HCT116 (cell line): ENCODE results near the gene CCDC177. TPM values are rescaled to one million over a fixed set of nuclear protein-coding genes. Genes with fewer than 3 reads are reported as not detected.

Experiments
- ATAC-seq: fragments of 200-7000 bp; cut with Tn5 transposase; 2 replicates; pipeline ENCODE4 v1.9.1; 2020; ENCODE audit warnings: mild to moderate bottlenecking, moderate library complexity
- BruUV-seq: library from RNA; stranded (reverse); fragments of 400-500 nt; replicated peaks from 2 replicates; lab custom pipeline; 2021; lab: Mats Ljungman, UMichigan
- CTCF ChIA-PET: fragments of 300-600 bp; sonication (Branson Sonifier 250); formaldehyde crosslinking; loops from one replicate; lab custom pipeline; 2021; ENCODE audit warnings: antibody characterized with exemption; lab: Charles Lee
- POLR2A ChIA-PET: fragments of 300-600, 350-600 bp; sonication (Branson Sonifier 250); formaldehyde crosslinking; loops from one replicate; lab custom pipeline; 2021; ENCODE audit warnings: antibody characterized with exemption; lab: Charles Lee
- RAD21 ChIA-PET, 2 experiments: fragments of 300-600 bp; sonication (Branson Sonifier 250); formaldehyde crosslinking; loops; one replicate each; lab custom pipeline; 2023; ENCODE audit warnings: low total read pairs in 2 of 2; ENCODE audit not compliant: uncharacterized antibody in 2 of 2, unreplicated experiment in 2 of 2, low non-redundant PET in 1 of 2; lab: Charles Lee
- DNase-seq: peaks from one replicate; pipeline ENCODE4 v3.0.0-alpha.2; 2010; ENCODE audit warnings: low read depth, low spot score
- H2AFZ ChIP-seq: fragments of 200-600 bp; shearing (Covaris generic), sonication (generic); 2 replicates; pipeline ENCODE4 v1.6.1; 2017; ENCODE audit warnings: low read depth, mixed run types, mixed read lengths, antibody characterized with exemption, low read length; ENCODE audit not compliant: poor library complexity, severe bottlenecking
- H3K27ac ChIP-seq: 2 replicates; pipeline ENCODE4 v1.5.1; 2012; ENCODE audit warnings: low read depth, low read length
- H3K27me3 ChIP-seq: fragments of 200-600 bp; sonication (generic); 2 replicates; pipeline ENCODE4 v1.6.1; 2016; ENCODE audit warnings: mixed run types, low read length, mixed read lengths; ENCODE audit not compliant: insufficient read depth
- H3K36me3 ChIP-seq, 2 experiments: fragments of 200-500 bp in 1 of 2; fragments of 200-600 bp in 1 of 2; sonication (Bioruptor generic) in 1 of 2; sonication (generic) in 1 of 2; 2 replicates each; pipeline versions ENCODE4 v1.5.1 to v1.6.1; 2014 to 2016; ENCODE audit warnings: low read length in 2 of 2, inconsistent platforms in 1 of 2, mixed read lengths in 1 of 2, mixed run types in 1 of 2; ENCODE audit not compliant: insufficient read depth in 2 of 2, control insufficient read depth in 1 of 2
- H3K4me1 ChIP-seq, 2 experiments: fragments of 200-600 bp in 1 of 2; sonication (generic) in 1 of 2; 2 replicates each; pipeline versions ENCODE4 v1.5.1 to v1.6.1; 2012 to 2017; ENCODE audit warnings: low read length in 2 of 2, inconsistent platforms in 1 of 2, mild to moderate bottlenecking in 1 of 2, mixed read lengths in 1 of 2, mixed run types in 1 of 2, moderate library complexity in 1 of 2; ENCODE audit not compliant: insufficient read depth in 2 of 2, control insufficient read depth in 1 of 2
- H3K4me2 ChIP-seq: fragments of 200-600 bp; sonication (generic); 2 replicates; pipeline ENCODE4 v1.6.1; 2017; ENCODE audit warnings: mixed run types, low read length, mixed read lengths
- H3K4me3 ChIP-seq, 2 experiments: fragments of 200-600 bp in 1 of 2; sonication (generic) in 1 of 2; replicated peaks in 1 of 2; 2 replicates each; pipeline ENCODE4 v1.5.1; 2011 to 2016; ENCODE audit warnings: low read length in 2 of 2, control low read depth in 1 of 2, low read depth in 1 of 2, mild to moderate bottlenecking in 1 of 2, mixed read lengths in 1 of 2, mixed run types in 1 of 2
- H3K79me2 ChIP-seq: fragments of 200-600 bp; sonication (generic); 2 replicates; pipeline ENCODE4 v1.6.1; 2017; ENCODE audit warnings: mild to moderate bottlenecking, mixed run types, low read length, moderate library complexity, mixed read lengths; ENCODE audit not compliant: insufficient read depth
- H3K9ac ChIP-seq: fragments of 200-600 bp; sonication (generic); 2 replicates; pipeline ENCODE4 v1.6.1; 2016; ENCODE audit warnings: low read length, mixed read lengths
- H3K9me2 ChIP-seq: fragments of 200-600 bp; sonication (generic), shearing (Covaris generic); 2 replicates; pipeline ENCODE4 v1.6.1; 2017; ENCODE audit warnings: mixed run types, mild to moderate bottlenecking, moderate library complexity; ENCODE audit not compliant: insufficient read depth
- H3K9me3 ChIP-seq, 2 experiments: fragments of 200-500 bp in 1 of 2; fragments of 200-600 bp in 1 of 2; sonication (Bioruptor generic) in 1 of 2; sonication (generic) in 1 of 2; 2 replicates each; pipeline ENCODE4 v1.6.1; 2014 to 2017; ENCODE audit warnings: low read length in 2 of 2, mixed read lengths in 2 of 2, inconsistent platforms in 1 of 2, low read depth in 1 of 2, mild to moderate bottlenecking in 1 of 2, mixed run types in 1 of 2, moderate library complexity in 1 of 2; ENCODE audit not compliant: control insufficient read depth in 1 of 2, insufficient read depth in 1 of 2
- H4K20me1 ChIP-seq: fragments of 200-600 bp; sonication (generic), shearing (Covaris generic); 2 replicates; pipeline ENCODE4 v1.6.1; 2017; ENCODE audit warnings: mixed run types, mild to moderate bottlenecking, moderate library complexity; ENCODE audit not compliant: insufficient read depth
- CBX3 ChIP-seq: IDR thresholded peaks from 2 replicates; pipeline ENCODE4 v1.6.1; 2012; ENCODE audit warnings: low read depth
- JUND ChIP-seq: IDR thresholded peaks from 2 replicates; pipeline ENCODE4 v1.6.1; 2012
- POLR2AphosphoS5 ChIP-seq: IDR thresholded peaks from 2 replicates; pipeline ENCODE4 v1.6.1; 2011; ENCODE audit warnings: mild to moderate bottlenecking, low read depth, low read length, moderate library complexity
- REST ChIP-seq: IDR thresholded peaks from 2 replicates; pipeline ENCODE4 v1.6.1; 2012; ENCODE audit warnings: low read depth
- SIN3A ChIP-seq: IDR thresholded peaks from 2 replicates; pipeline ENCODE4 v1.6.1; 2012; ENCODE audit warnings: low read depth
- SP1 ChIP-seq: IDR thresholded peaks from 2 replicates; pipeline ENCODE4 v1.6.1; 2012; ENCODE audit warnings: low read depth
- ZFX ChIP-seq: fragments of 450-650 bp; IDR thresholded peaks from 2 replicates; pipeline ENCODE4 v1.6.1; 2017
- ZNF274 ChIP-seq: fragments of 200-500 bp; sonication (Bioruptor generic); IDR thresholded peaks from 2 replicates; pipeline ENCODE4 v1.6.1; 2014; ENCODE audit warnings: mild to moderate bottlenecking, low read depth, low read length, inconsistent platforms
- intact Hi-C: fragments of 100-400 bp; cut with micrococcal nuclease; formaldehyde crosslinking; loops from 2 replicates; pipeline ENCODE4 v1.10.0; 2022
- total RNA-seq: library from RNA; stranded (reverse); gene quantifications from one replicate; pipeline ENCODE4 v1.2.1, GENCODE V29; 2021; ENCODE audit not compliant: unreplicated experiment
- TF ChIP-seq, protein P1 (sequence below): IDR thresholded peaks from 2 replicates; pipeline ENCODE4 v1.6.1; 2012
- TF ChIP-seq, protein P2 (sequence below), 3 experiments: fragments of 200-600 bp in 1 of 3; sonication (generic) in 1 of 3; IDR thresholded peaks in 2 of 3; conservative IDR thresholded peaks in 1 of 3; 2 replicates each; pipeline ENCODE4 v1.5.1; 2012 to 2017; ENCODE audit warnings: low read depth in 2 of 3, low read length in 2 of 3, antibody characterized with exemption in 1 of 3, borderline replicate concordance in 1 of 3, control low read depth in 1 of 3, mild to moderate bottlenecking in 1 of 3, mixed read lengths in 1 of 3, mixed run types in 1 of 3, moderate library complexity in 1 of 3; ENCODE audit not compliant: insufficient read depth in 1 of 3
- TF ChIP-seq, protein P3 (sequence below): IDR thresholded peaks from 2 replicates; pipeline ENCODE4 v1.6.1; 2012

Gene CCDC177
- total RNA-seq, 1 experiment from 2014 or later = not detected

DNA sequence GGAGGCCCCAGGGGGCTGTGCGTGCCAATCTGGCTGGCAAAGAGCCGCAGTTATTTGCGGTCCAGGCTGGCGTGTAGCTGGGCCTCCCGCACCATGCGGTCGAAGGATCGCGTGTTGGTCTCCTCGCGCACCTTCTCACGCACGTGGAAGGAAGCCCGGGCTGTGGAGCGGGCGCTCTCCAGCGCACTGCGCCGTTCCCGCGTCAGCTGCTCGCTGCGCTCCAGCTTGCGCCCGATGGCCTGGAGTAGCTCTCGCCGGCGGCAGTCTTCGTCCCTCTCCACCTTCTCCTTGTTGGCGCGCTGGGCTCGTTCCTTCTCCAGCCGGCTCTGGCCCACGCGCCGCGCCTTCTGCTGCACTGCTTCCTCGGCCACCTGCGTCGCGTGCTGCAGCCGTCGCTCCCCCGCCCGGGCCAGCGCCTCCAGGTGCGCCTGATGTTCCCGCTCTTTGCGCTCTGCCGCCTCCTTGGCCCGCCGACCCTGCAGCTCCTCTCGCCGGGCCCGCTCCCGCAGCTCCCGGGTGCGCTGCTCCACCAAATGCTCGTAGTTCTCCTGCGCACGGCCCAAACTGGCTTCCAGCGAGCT lies 3.1 kb downstream of the CCDC177 start (continued):
- TF ChIP-seq SP1 (no peak), SIN3A (no peak), ZFX (no peak), ZNF274 (no peak), JUND (no peak)
- TF ChIP-seq, protein P1, sequence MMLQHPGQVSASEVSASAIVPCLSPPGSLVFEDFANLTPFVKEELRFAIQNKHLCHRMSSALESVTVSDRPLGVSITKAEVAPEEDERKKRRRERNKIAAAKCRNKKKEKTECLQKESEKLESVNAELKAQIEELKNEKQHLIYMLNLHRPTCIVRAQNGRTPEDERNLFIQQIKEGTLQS = no peak
- TF ChIP-seq, protein P2, sequence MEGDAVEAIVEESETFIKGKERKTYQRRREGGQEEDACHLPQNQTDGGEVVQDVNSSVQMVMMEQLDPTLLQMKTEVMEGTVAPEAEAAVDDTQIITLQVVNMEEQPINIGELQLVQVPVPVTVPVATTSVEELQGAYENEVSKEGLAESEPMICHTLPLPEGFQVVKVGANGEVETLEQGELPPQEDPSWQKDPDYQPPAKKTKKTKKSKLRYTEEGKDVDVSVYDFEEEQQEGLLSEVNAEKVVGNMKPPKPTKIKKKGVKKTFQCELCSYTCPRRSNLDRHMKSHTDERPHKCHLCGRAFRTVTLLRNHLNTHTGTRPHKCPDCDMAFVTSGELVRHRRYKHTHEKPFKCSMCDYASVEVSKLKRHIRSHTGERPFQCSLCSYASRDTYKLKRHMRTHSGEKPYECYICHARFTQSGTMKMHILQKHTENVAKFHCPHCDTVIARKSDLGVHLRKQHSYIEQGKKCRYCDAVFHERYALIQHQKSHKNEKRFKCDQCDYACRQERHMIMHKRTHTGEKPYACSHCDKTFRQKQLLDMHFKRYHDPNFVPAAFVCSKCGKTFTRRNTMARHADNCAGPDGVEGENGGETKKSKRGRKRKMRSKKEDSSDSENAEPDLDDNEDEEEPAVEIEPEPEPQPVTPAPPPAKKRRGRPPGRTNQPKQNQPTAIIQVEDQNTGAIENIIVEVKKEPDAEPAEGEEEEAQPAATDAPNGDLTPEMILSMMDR (IDR thresholded peaks at IDR 0.05 in 2 of 3, conservative IDR thresholded peaks at IDR 0.05 in 1 of 3; ENCODE audit: borderline replicate concordance in 1 of 3, insufficient read depth in 1 of 3, low read depth in 2 of 3, low read length in 2 of 3) = no peak

- Histone ChIP-seq H3K36me3 (no peaks in the 10 kb centered on the region), H3K27ac (no peak overlapping the region), H3K27me3 (peaks cover 29% of the 10 kb centered on the region), H3K4me1 (peaks cover 0 to 4% of the 10 kb centered on the region in 2 experiments; a peak in 1 of 4 replicates), H3K4me2 (no peak overlapping the region), H3K9me3 (no peaks in the 10 kb centered on the region), H3K9me2 (no peaks in the 10 kb centered on the region)
- intact Hi-C loops = no loop called here
- ATAC-seq (no peak), DNase-seq (no peak)
- BruUV-seq = no TSS peak
- POLR2A ChIA-PET = no interaction called here
- TF ChIP-seq ZFX (no peak), CBX3 (no peak), REST (no peak), ZNF274 (no peak), SP1 (no peak), POLR2AphosphoS5 (no peak), SIN3A (no peak)
- TF ChIP-seq, protein P3, sequence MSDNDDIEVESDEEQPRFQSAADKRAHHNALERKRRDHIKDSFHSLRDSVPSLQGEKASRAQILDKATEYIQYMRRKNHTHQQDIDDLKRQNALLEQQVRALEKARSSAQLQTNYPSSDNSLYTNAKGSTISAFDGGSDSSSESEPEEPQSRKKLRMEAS = no peak
- TF ChIP-seq, protein P2 (IDR thresholded peaks at IDR 0.05 in 2 of 3, conservative IDR thresholded peaks at IDR 0.05 in 1 of 3; ENCODE audit: borderline replicate concordance in 1 of 3, insufficient read depth in 1 of 3, low read depth in 2 of 3, low read length in 2 of 3) = no peak
- TF ChIP-seq, all 23 proteins: peak for 0
- Histone ChIP-seq H4K20me1 (no peaks in the 10 kb centered on the region), H2AFZ (no peak overlapping the region), H3K9ac (no peak overlapping the region), H3K4me3 (no peak overlapping the region), H3K79me2 (no peaks in the 10 kb centered on the region)
- ChIA-PET CTCF (no interaction called here), RAD21 (no interaction called here)
Observed at GRCh38 chr14:69570836-69571330, 3.8 kb downstream of the CCDC177 start.
